ENCODE results near the gene CAGE1.

DNA sequence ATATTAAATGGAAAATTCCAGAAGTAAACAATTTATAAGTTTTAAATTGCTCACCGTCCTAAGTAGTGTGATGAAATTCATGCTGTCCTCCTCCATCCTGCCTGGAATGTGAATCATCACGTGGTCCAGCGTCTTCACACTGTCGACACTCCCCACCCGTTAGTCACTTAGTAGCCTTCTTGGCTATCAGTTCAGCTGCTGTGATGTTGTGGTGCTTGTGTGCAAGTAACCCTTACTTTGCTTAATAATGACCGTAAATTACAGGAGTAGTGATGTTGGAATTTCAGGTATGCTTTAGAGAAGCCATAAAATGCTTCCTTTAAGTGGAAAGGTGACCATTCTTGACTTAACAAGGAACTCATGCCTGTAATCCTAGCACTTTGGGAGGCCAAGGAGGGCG, 25.3 kb upstream of the CAGE1 start:
- TF ChIP-seq, protein P1, sequence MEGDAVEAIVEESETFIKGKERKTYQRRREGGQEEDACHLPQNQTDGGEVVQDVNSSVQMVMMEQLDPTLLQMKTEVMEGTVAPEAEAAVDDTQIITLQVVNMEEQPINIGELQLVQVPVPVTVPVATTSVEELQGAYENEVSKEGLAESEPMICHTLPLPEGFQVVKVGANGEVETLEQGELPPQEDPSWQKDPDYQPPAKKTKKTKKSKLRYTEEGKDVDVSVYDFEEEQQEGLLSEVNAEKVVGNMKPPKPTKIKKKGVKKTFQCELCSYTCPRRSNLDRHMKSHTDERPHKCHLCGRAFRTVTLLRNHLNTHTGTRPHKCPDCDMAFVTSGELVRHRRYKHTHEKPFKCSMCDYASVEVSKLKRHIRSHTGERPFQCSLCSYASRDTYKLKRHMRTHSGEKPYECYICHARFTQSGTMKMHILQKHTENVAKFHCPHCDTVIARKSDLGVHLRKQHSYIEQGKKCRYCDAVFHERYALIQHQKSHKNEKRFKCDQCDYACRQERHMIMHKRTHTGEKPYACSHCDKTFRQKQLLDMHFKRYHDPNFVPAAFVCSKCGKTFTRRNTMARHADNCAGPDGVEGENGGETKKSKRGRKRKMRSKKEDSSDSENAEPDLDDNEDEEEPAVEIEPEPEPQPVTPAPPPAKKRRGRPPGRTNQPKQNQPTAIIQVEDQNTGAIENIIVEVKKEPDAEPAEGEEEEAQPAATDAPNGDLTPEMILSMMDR (IDR thresholded peaks at IDR 0.05; ENCODE audit: low read depth, low read length, poor library complexity, severe bottlenecking): no peak
- TF ChIP-seq EZH2phosphoT487 (IDR thresholded peaks at IDR 0.05; ENCODE audit: borderline replicate concordance, low read length): no peak
